Breast epithelium (tissue), 3 donors: ENCODE measurements around the gene SF3A1.

Experiments
- CTCF ChIP-seq, 3 donors: fragments of 450-650 bp; IDR thresholded peaks; one replicate each; pipeline ENCODE4 v1.5.1; 2016 to 2017; ENCODE audit warnings: antibody characterized with exemption in 3 of 3, mild to moderate bottlenecking in 3 of 3, moderate library complexity in 3 of 3
- POLR2A ChIP-seq: fragments of 450-650 bp; IDR thresholded peaks from one replicate; pipeline ENCODE4 v1.6.1; 2016; ENCODE audit warnings: antibody characterized with exemption, mild to moderate bottlenecking, moderate library complexity
- POLR2AphosphoS5 ChIP-seq, 3 donors: sonication (generic); formaldehyde crosslinking; IDR thresholded peaks; one replicate each; pipeline ENCODE4 v1.6.1; 2017; ENCODE audit warnings: antibody characterized with exemption in 3 of 3

GRCh38 chr22:30368420-30368819, 11.7 kb upstream of the SF3A1 start:
- TF ChIP-seq CTCF (IDR thresholded peaks at IDR 0.05) (no peak), POLR2AphosphoS5 (IDR thresholded peaks at IDR 0.05) (no peak), POLR2A (no peak)
